PC-9 (cell line): ENCODE measurements around the gene ENDOG. TPM values are rescaled to one million over a fixed set of nuclear protein-coding genes. Genes with fewer than 3 reads are reported as not detected.

Experiments
- BruUV-seq: library from RNA; stranded (reverse); fragments of 400-500 nt; replicated peaks from 2 replicates; lab custom pipeline; 2021; lab: Mats Ljungman, UMichigan
- CTCF ChIA-PET: fragments of 300-600 bp; sonication (Branson Sonifier 250); formaldehyde crosslinking; loops from one replicate; lab custom pipeline; 2022; ENCODE audit warnings: antibody characterized with exemption; lab: Charles Lee
- POLR2A ChIA-PET: fragments of 300-600 bp; sonication (Branson Sonifier 250); formaldehyde crosslinking; loops from one replicate; lab custom pipeline; 2022; ENCODE audit warnings: antibody characterized with exemption; ENCODE audit not compliant: unreplicated experiment; lab: Charles Lee
- DNase-seq, 2 experiments: peaks; one replicate each; pipeline versions ENCODE4 v3.0.0 to v3.0.0-alpha.2; 2015 to 2022; ENCODE audit warnings: mixed read lengths in 1 of 2
- H2AFZ ChIP-seq: fragments of 200-600 bp; sonication (generic); 2 replicates; pipeline ENCODE4 v1.8.1; 2017; ENCODE audit warnings: antibody characterized with exemption
- H3F3A ChIP-seq: fragments of 200-600 bp; sonication (generic); 2 replicates; pipeline ENCODE4 v1.8.1; 2017; ENCODE audit warnings: antibody characterized with exemption, mild to moderate bottlenecking, low read depth; ENCODE audit not compliant: insufficient read depth
- H3K27ac ChIP-seq: fragments of 200-600 bp; sonication (generic); 2 replicates; pipeline ENCODE4 v1.6.1; 2016; ENCODE audit warnings: mixed run types
- H3K27me3 ChIP-seq: fragments of 200-600 bp; sonication (generic); 2 replicates; pipeline ENCODE4 v1.6.1; 2016; ENCODE audit warnings: low read depth, mixed run types; ENCODE audit not compliant: insufficient read depth
- H3K36me3 ChIP-seq: fragments of 200-600 bp; sonication (generic); 2 replicates; pipeline ENCODE4 v1.6.1; 2016; ENCODE audit warnings: low read depth, mixed run types
- H3K4me1 ChIP-seq: fragments of 200-600 bp; sonication (generic); replicated peaks from 2 replicates; pipeline ENCODE4 v1.6.1; 2016; ENCODE audit warnings: mixed run types; ENCODE audit not compliant: insufficient read depth
- H3K4me2 ChIP-seq: fragments of 200-600 bp; sonication (generic); 2 replicates; pipeline ENCODE4 v1.6.1; 2017; ENCODE audit warnings: mixed run types
- H3K4me3 ChIP-seq: fragments of 200-600 bp; sonication (generic); 2 replicates; pipeline ENCODE4 v1.6.1; 2016; ENCODE audit warnings: mixed run types
- H3K79me2 ChIP-seq: fragments of 200-600 bp; sonication (generic); 2 replicates; pipeline ENCODE4 v1.6.1; 2017; ENCODE audit warnings: low read depth, mixed run types
- H3K9me2 ChIP-seq: fragments of 200-600 bp; sonication (generic); 2 replicates; pipeline ENCODE4 v1.8.1; 2017; ENCODE audit warnings: mild to moderate bottlenecking; ENCODE audit not compliant: insufficient read depth
- H3K9me3 ChIP-seq: fragments of 200-600 bp; sonication (generic); 2 replicates; pipeline ENCODE4 v1.8.1; 2016; ENCODE audit warnings: low read depth; ENCODE audit not compliant: insufficient read depth
- H4K20me1 ChIP-seq: fragments of 200-600 bp; sonication (generic); 2 replicates; pipeline ENCODE4 v1.8.1; 2017; ENCODE audit not compliant: insufficient read depth
- EZH2 ChIP-seq: fragments of 200-600 bp; sonication (generic); IDR thresholded peaks from 2 replicates; pipeline ENCODE4 v1.8.0; 2017; ENCODE audit warnings: antibody characterized with exemption, low read depth
- intact Hi-C: fragments of 100-400 bp; cut with micrococcal nuclease; formaldehyde crosslinking; loops from one replicate; pipeline ENCODE4 v1.10.0; 2022; ENCODE audit not compliant: unreplicated experiment
- total RNA-seq: library from RNA; stranded (reverse); gene quantifications from 2 replicates; pipeline ENCODE4 v1.2.3, GENCODE V29; 2021
- TF ChIP-seq, protein P1 (sequence below): fragments of 200-600 bp; sonication (generic); conservative IDR thresholded peaks from 2 replicates; pipeline ENCODE4 v1.6.1; 2017; ENCODE audit warnings: mixed run types, antibody characterized with exemption, mild to moderate bottlenecking, moderate library complexity

The ENDOG gene
- total RNA-seq, 1 experiment from 2014 or later: 28.6 TPM

DNA sequence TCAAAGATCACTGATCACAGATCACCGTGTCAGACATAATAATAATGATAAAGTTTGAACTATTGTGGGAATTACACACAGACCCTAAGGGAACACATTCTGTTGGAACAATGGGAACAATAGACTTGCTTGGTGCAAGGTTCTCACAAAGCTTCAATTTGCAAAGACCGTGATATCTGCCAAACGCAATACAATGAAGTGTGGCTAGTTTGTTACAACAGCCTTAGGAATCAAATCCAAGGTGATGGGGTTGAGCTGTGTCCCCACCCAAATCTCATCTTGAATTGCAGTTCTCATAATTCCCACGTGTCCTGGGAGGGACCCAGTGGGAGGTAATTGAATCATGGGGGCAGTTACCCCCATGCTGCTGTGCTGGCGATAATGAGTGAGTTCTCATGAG is 42.6 kb downstream of the ENDOG start:
- H3K27ac ChIP-seq: no peak overlapping the region
- H3K9me2 ChIP-seq: no peaks in the 10 kb centered on the region
- H3K27me3 ChIP-seq: no peaks in the 10 kb centered on the region
- peaks cover 6% of the 10 kb centered on the region for H3K79me2 ChIP-seq
- H3F3A ChIP-seq: peaks cover 10% of the 10 kb centered on the region; the same call in 1 of the 2 replicates
- no peaks in the 10 kb centered on the region for H3K9me3 ChIP-seq
- TF ChIP-seq EZH2: no peak
- TF ChIP-seq, protein P1, sequence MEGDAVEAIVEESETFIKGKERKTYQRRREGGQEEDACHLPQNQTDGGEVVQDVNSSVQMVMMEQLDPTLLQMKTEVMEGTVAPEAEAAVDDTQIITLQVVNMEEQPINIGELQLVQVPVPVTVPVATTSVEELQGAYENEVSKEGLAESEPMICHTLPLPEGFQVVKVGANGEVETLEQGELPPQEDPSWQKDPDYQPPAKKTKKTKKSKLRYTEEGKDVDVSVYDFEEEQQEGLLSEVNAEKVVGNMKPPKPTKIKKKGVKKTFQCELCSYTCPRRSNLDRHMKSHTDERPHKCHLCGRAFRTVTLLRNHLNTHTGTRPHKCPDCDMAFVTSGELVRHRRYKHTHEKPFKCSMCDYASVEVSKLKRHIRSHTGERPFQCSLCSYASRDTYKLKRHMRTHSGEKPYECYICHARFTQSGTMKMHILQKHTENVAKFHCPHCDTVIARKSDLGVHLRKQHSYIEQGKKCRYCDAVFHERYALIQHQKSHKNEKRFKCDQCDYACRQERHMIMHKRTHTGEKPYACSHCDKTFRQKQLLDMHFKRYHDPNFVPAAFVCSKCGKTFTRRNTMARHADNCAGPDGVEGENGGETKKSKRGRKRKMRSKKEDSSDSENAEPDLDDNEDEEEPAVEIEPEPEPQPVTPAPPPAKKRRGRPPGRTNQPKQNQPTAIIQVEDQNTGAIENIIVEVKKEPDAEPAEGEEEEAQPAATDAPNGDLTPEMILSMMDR: no peak
- ChIA-PET POLR2A (no interaction called here), CTCF (interaction anchor here (0.6 kb wide), 1 partner anchor 52 kb away, joined by 6 read pairs; no protein-coding TSS in a partner anchor)
- H3K4me3 ChIP-seq: no peak overlapping the region
- peaks cover 15% of the 10 kb centered on the region for H3K4me1 ChIP-seq
- H2AFZ ChIP-seq: no peak overlapping the region
- intact Hi-C loops: loop anchor here (5.0 kb wide), 1 partner anchor 86 kb away; the partner anchor contains the start of genes DOLK and NUP188
- BruUV-seq: no TSS peak
- H3K36me3 ChIP-seq: no peaks in the 10 kb centered on the region
- no peak overlapping the region for H3K4me2 ChIP-seq
- DNase-seq: no peak
- H4K20me1 ChIP-seq: no peaks in the 10 kb centered on the region

DNA sequence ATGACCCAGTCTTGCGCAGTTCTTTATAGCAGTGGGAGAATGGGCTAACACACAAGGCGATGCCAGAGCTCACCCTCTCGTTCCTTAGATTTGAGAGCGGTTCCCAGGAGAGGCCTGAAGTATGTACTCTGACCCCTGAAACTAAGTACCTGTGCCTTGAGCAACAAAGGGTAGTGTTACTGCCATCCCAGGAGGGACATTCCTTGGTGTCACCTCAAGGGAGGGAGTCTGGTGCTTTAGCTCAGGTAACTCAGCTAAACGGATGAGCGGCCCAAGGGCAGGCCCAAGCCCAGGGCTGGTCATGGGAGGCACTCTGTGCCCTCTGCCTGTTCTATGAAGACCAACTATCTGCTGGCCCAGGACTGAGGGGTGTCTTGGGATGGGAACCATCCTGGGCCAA is 43.2 kb downstream of the ENDOG start:
- no peak overlapping the region for H3K4me2 ChIP-seq
- DNase-seq: no peak
- CTCF ChIA-PET: interaction anchor here (0.6 to 1.5 kb wide), 3 partner anchors 10 to 67 kb away, joined by 3 to 5 read pairs (median 3); no protein-coding TSS in a partner anchor
- H3K27me3 ChIP-seq: no peaks in the 10 kb centered on the region
- POLR2A ChIA-PET: interaction anchor here (0.6 kb wide), 1 partner anchor 41 kb away, joined by 9 read pairs; no protein-coding TSS in a partner anchor
- H3F3A ChIP-seq: peaks cover 15% of the 10 kb centered on the region
- no peak overlapping the region for H2AFZ ChIP-seq
- H3K27ac ChIP-seq: no peak overlapping the region
- TF ChIP-seq, protein P1: no peak
- no peak for TF ChIP-seq EZH2
- no peak overlapping the region for H3K4me3 ChIP-seq
- peaks cover 11% of the 10 kb centered on the region for H3K79me2 ChIP-seq
- no peaks in the 10 kb centered on the region for H3K9me2 ChIP-seq
- no TSS peak for BruUV-seq
- no peaks in the 10 kb centered on the region for H3K9me3 ChIP-seq
- H3K36me3 ChIP-seq: no peaks in the 10 kb centered on the region
- intact Hi-C loops: loop anchor here (5.0 kb wide), 1 partner anchor 86 kb away; the partner anchor contains the start of genes DOLK and NUP188
- peaks cover 20% of the 10 kb centered on the region for H3K4me1 ChIP-seq
- no peaks in the 10 kb centered on the region for H4K20me1 ChIP-seq

DNA sequence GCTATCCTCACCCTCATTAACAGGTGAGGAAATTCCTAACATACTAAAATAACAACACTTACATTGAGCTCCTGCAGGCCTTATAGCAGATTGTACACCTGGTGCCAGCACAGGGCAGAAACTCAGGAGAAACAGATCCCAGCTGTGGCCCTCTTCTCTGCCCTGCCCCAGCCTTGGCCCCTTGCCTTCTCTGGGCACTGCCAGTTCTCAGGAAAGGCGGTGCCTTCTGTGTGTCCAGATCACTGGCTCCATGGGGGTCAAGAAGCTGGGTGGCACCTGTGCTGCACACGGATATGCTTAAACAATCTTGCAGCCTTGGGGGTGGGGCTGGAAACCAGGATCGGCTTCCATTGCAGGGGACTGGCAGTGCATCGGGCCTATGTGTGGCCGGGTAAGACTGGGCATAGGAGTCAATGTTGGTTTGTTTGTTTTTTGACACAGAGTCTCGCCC is 44.1 kb downstream of the ENDOG start:
- peaks cover 28% of the 10 kb centered on the region for H3K4me1 ChIP-seq
- intact Hi-C loops: loop anchor here (5.0 kb wide), 1 partner anchor 85 kb away; the partner anchor contains the start of genes DOLK and NUP188
- no peak for DNase-seq
- no peaks in the 10 kb centered on the region for H3K36me3 ChIP-seq
- POLR2A ChIA-PET: interaction anchor here (0.6 kb wide), 1 partner anchor 375 kb away, joined by 3 read pairs; no protein-coding TSS in a partner anchor
- H3K27me3 ChIP-seq: no peaks in the 10 kb centered on the region
- H2AFZ ChIP-seq: no peak overlapping the region
- BruUV-seq: no TSS peak
- no peak overlapping the region for H3K4me2 ChIP-seq
- H3K27ac ChIP-seq: no peak overlapping the region
- peaks cover 24% of the 10 kb centered on the region for H3F3A ChIP-seq
- CTCF ChIA-PET: interaction anchor here (1.2 to 1.5 kb wide), 2 partner anchors 64 to 66 kb away, joined by 3 to 5 read pairs; no protein-coding TSS in a partner anchor
- no peaks in the 10 kb centered on the region for H3K9me3 ChIP-seq
- no peak overlapping the region for H3K4me3 ChIP-seq
- peaks cover 11% of the 10 kb centered on the region for H3K79me2 ChIP-seq
- H4K20me1 ChIP-seq: no peaks in the 10 kb centered on the region
- TF ChIP-seq, protein P1: no peak
- no peak for TF ChIP-seq EZH2
- H3K9me2 ChIP-seq: no peaks in the 10 kb centered on the region
